NCI-H2171 treated with DMSO at 0.1 percent for 48 hours (cell line): Measurements from ENCODE around the gene CASS4.
A peak's percentile ranks its signal among the peaks of the same experiment; 100 is the strongest.
"Not testable (repeated sequence)": the region's sequence is repeated elsewhere in the genome, so short reads cannot be mapped to it uniquely, and the experiment has no call there.

Experiments
- DNase-seq: peaks from one replicate; lab custom pipeline; 2025; lab: John Stamatoyannopoulos, UW

Gene CASS4

GRCh38 chr20:56411759-56412472 is at the start of gene CASS4:
Gene CASS4, plus strand, starts transcription at chr20:56412260. Its CDS starts 199 bp downstream, at chr20:56412459.
- no peak for DNase-seq

- DNase-seq, result no peak
These were observed 49.1 kb upstream of the CASS4 start for GRCh38 chr20:56362833-56363413.

- no peak for DNase-seq
These were observed 48.6 kb upstream of the CASS4 start for GRCh38 chr20:56363491-56363890.

- no peak for DNase-seq
These were observed 43.5 kb upstream of the CASS4 start for GRCh38 chr20:56368351-56369134.

GRCh38 chr20:56369179-56369578 is 42.9 kb upstream of the CASS4 start:
- peak; percentile 31 for DNase-seq

- no peak for DNase-seq
These were observed 40.1 kb upstream of the CASS4 start for GRCh38 chr20:56371977-56372376.

- no peak for DNase-seq
These were observed 39.2 kb upstream of the CASS4 start for GRCh38 chr20:56372850-56373249.

GRCh38 chr20:56373942-56374341 is 38.1 kb upstream of the CASS4 start:
- no peak for DNase-seq

GRCh38 chr20:56376331-56376730 is 35.7 kb upstream of the CASS4 start:
- no peak for DNase-seq

- DNase-seq, result no peak
These were observed 33.7 kb upstream of the CASS4 start for GRCh38 chr20:56378386-56378785.

GRCh38 chr20:56380375-56380774 is 31.7 kb upstream of the CASS4 start:
- no peak for DNase-seq

- no peak for DNase-seq
These were observed 30.6 kb upstream of the CASS4 start for GRCh38 chr20:56381501-56381900.

GRCh38 chr20:56382696-56383095 is 29.4 kb upstream of the CASS4 start:
- DNase-seq, result no peak

GRCh38 chr20:56383334-56383733 is 28.7 kb upstream of the CASS4 start:
- DNase-seq, result no peak

GRCh38 chr20:56385130-56385529 is 26.9 kb upstream of the CASS4 start:
- DNase-seq, result no peak

GRCh38 chr20:56386219-56386618 is 25.8 kb upstream of the CASS4 start:
- no peak for DNase-seq

- DNase-seq, result no peak
These were observed 23.2 kb upstream of the CASS4 start for GRCh38 chr20:56388882-56389281.

- no peak for DNase-seq
These were observed 22.3 kb upstream of the CASS4 start for GRCh38 chr20:56389807-56390206.

GRCh38 chr20:56390396-56390795 is 21.7 kb upstream of the CASS4 start:
- not testable (repeated sequence) for DNase-seq

- DNase-seq, result no peak
These were observed 21.0 kb upstream of the CASS4 start for GRCh38 chr20:56391037-56391436.

- DNase-seq, result peak; percentile 64
These were observed 20.4 kb upstream of the CASS4 start for GRCh38 chr20:56391596-56392131.

- peak; percentile 99 for DNase-seq
These were observed 19.8 kb upstream of the CASS4 start, which contains the start of the genes AURKA and CSTF1 for GRCh38 chr20:56392132-56392880. Gene AURKA, minus strand, starts transcription at chr20:56392215. Its CDS starts 4,018 bp downstream, at chr20:56388197. Gene CSTF1, plus strand, starts transcription at chr20:56392645. Its CDS starts 2,908 bp downstream, at chr20:56395553.
